H9 (cell line): ENCODE results near the gene RRAD. TPM values are rescaled to one million over a fixed set of nuclear protein-coding genes. Genes with fewer than 3 reads are reported as not detected.

Experiments
- DNase-seq: peaks from one replicate; pipeline ENCODE4 v3.0.0-alpha.2; 2017
- H2AFZ ChIP-seq: one replicate; pipeline ENCODE4 v1.6.1; 2013; ENCODE audit warnings: mild to moderate bottlenecking, low read length, control low read depth, moderate library complexity
- H2AK5ac ChIP-seq: 2 replicates; pipeline ENCODE4 v1.6.1; 2013; ENCODE audit warnings: low read length, control low read depth, mixed read lengths; ENCODE audit not compliant: insufficient read length
- H2BK120ac ChIP-seq: one replicate; pipeline ENCODE4 v1.6.1; 2013; ENCODE audit warnings: low read depth, mild to moderate bottlenecking, low read length, control low read depth, inconsistent platforms; ENCODE audit not compliant: poor library complexity, severe bottlenecking
- H2BK12ac ChIP-seq: 2 replicates; pipeline ENCODE4 v1.6.1; 2013; ENCODE audit warnings: low read length, control low read depth, mixed read lengths, low read depth; ENCODE audit not compliant: insufficient read length
- H2BK15ac ChIP-seq: 2 replicates; pipeline ENCODE4 v1.6.1; 2013; ENCODE audit warnings: low read depth, low read length, control low read depth
- H2BK20ac ChIP-seq: one replicate; pipeline ENCODE4 v1.6.1; 2013; ENCODE audit warnings: low read depth, mild to moderate bottlenecking, low read length, control low read depth, inconsistent platforms; ENCODE audit not compliant: poor library complexity, severe bottlenecking
- H2BK5ac ChIP-seq: 2 replicates; pipeline ENCODE4 v1.6.1; 2013; ENCODE audit warnings: low read length, control low read depth, mixed read lengths; ENCODE audit not compliant: insufficient read length
- H3K14ac ChIP-seq: 2 replicates; pipeline ENCODE4 v1.6.1; 2013; ENCODE audit warnings: low read length, control low read depth; ENCODE audit not compliant: insufficient read depth
- H3K18ac ChIP-seq: 2 replicates; pipeline ENCODE4 v1.6.1; 2013; ENCODE audit warnings: low read depth, mild to moderate bottlenecking, mixed read lengths, low read length, control low read depth; ENCODE audit not compliant: insufficient read length
- H3K23ac ChIP-seq: 2 replicates; pipeline ENCODE4 v1.6.1; 2013; ENCODE audit warnings: low read length, control low read depth, mixed read lengths, low read depth; ENCODE audit not compliant: insufficient read length
- H3K23me2 ChIP-seq: 2 replicates; pipeline ENCODE4 v1.6.1; 2013; ENCODE audit warnings: low read depth, mild to moderate bottlenecking, mixed read lengths, low read length, control low read depth; ENCODE audit not compliant: insufficient read length, poor library complexity, severe bottlenecking
- H3K27ac ChIP-seq: 2 replicates; pipeline ENCODE4 v1.5.1; 2013; ENCODE audit warnings: low read length, control low read depth, mixed read lengths, low read depth; ENCODE audit not compliant: insufficient read length
- H3K27me3 ChIP-seq: 2 replicates; pipeline ENCODE4 v1.6.1; 2013; ENCODE audit warnings: low read length, control low read depth, inconsistent platforms; ENCODE audit not compliant: insufficient read depth
- H3K4ac ChIP-seq: 2 replicates; pipeline ENCODE4 v1.6.1; 2013; ENCODE audit warnings: low read depth, mild to moderate bottlenecking, control low read depth, inconsistent platforms, low read length, moderate library complexity
- H3K4me1 ChIP-seq: 2 replicates; pipeline ENCODE4 v1.6.1; 2013; ENCODE audit warnings: low read length, control low read depth, inconsistent platforms; ENCODE audit not compliant: insufficient read depth
- H3K4me2 ChIP-seq: 2 replicates; pipeline ENCODE4 v1.6.1; 2013; ENCODE audit warnings: low read length, control low read depth, mixed read lengths; ENCODE audit not compliant: insufficient read length, insufficient read depth
- H3K56ac ChIP-seq: 2 replicates; pipeline ENCODE4 v1.6.1; 2013; ENCODE audit warnings: low read depth, mild to moderate bottlenecking, mixed read lengths, low read length, control low read depth; ENCODE audit not compliant: insufficient read length
- H3K79me1 ChIP-seq: 2 replicates; pipeline ENCODE4 v1.6.1; 2013; ENCODE audit warnings: low read depth, mild to moderate bottlenecking, moderate library complexity, low read length, control low read depth, inconsistent platforms; ENCODE audit not compliant: insufficient read depth, poor library complexity, severe bottlenecking
- H3K79me2 ChIP-seq: 2 replicates; pipeline ENCODE4 v1.6.1; 2013; ENCODE audit warnings: low read length, control low read depth, inconsistent platforms; ENCODE audit not compliant: insufficient read depth
- H3K9ac ChIP-seq: 2 replicates; pipeline ENCODE4 v1.6.1; 2013; ENCODE audit warnings: low read length, control low read depth, mixed read lengths; ENCODE audit not compliant: insufficient read length; ENCODE audit errors: extremely low read depth
- H3K9me3 ChIP-seq: one replicate; pipeline ENCODE4 v1.6.1; 2013; ENCODE audit warnings: low read depth, low read length, inconsistent platforms; ENCODE audit not compliant: control insufficient read depth
- H3T11ph ChIP-seq: one replicate; pipeline ENCODE4 v1.6.1; 2013; ENCODE audit warnings: mild to moderate bottlenecking, low read length, control low read depth, inconsistent platforms
- H4K20me1 ChIP-seq: one replicate; pipeline ENCODE4 v1.6.1; 2013; ENCODE audit not compliant: control insufficient read depth, insufficient read length, insufficient read depth
- H4K5ac ChIP-seq: 2 replicates; pipeline ENCODE4 v1.6.1; 2013; ENCODE audit warnings: low read depth, mild to moderate bottlenecking, mixed read lengths, low read length, control low read depth; ENCODE audit not compliant: insufficient read length
- H4K8ac ChIP-seq: replicated peaks from 2 replicates; pipeline ENCODE4 v1.6.1; 2013; ENCODE audit warnings: low read length, control low read depth, mixed read lengths, low read depth; ENCODE audit not compliant: insufficient read length
- H4K91ac ChIP-seq: 2 replicates; pipeline ENCODE4 v1.6.1; 2013; ENCODE audit warnings: low read depth, mild to moderate bottlenecking, moderate library complexity, mixed read lengths, low read length, control low read depth; ENCODE audit not compliant: insufficient read length
- H3K27ac Mint-ChIP-seq, 3 experiments: 2 replicates in 2 of 3; 3 replicates in 1 of 3; pipeline ENCODE4 v1.8.0; 2020 to 2021; ENCODE audit warnings: mixed read lengths in 3 of 3, mild to moderate bottlenecking in 1 of 3, moderate library complexity in 1 of 3
- H3K27me3 Mint-ChIP-seq: 2 replicates; pipeline ENCODE4 v1.8.0; 2021; ENCODE audit warnings: low read depth, mild to moderate bottlenecking, moderate library complexity, mixed read lengths
- H3K36me3 Mint-ChIP-seq, 3 experiments: 2 replicates in 2 of 3; 3 replicates in 1 of 3; pipeline ENCODE4 v1.8.0; 2020 to 2021; ENCODE audit warnings: low read depth in 3 of 3, mixed read lengths in 3 of 3; ENCODE audit not compliant: insufficient read depth in 1 of 3
- H3K4me1 Mint-ChIP-seq, 2 experiments: 2 replicates each; pipeline ENCODE4 v1.8.0; 2020; ENCODE audit warnings: mixed read lengths in 2 of 2
- H3K4me3 Mint-ChIP-seq, 2 experiments: 2 replicates in 1 of 2; 3 replicates in 1 of 2; pipeline ENCODE4 v1.8.0; 2020 to 2021; ENCODE audit warnings: mild to moderate bottlenecking in 2 of 2, mixed read lengths in 2 of 2, moderate library complexity in 1 of 2
- H3K9me3 Mint-ChIP-seq, 2 experiments: 2 replicates in 1 of 2; 3 replicates in 1 of 2; pipeline ENCODE4 v1.8.0; 2020; ENCODE audit warnings: mild to moderate bottlenecking in 2 of 2, mixed read lengths in 2 of 2, moderate library complexity in 1 of 2
- total RNA-seq: library from RNA; stranded (reverse); gene quantifications from 2 replicates; pipeline ENCODE4 v1.2.1, GENCODE V29; 2021
- TF ChIP-seq, protein P1 (sequence below): fragments of 200-600 bp; sonication (generic); conservative IDR thresholded peaks from 3 replicates; pipeline ENCODE4 v1.8.0; 2021; ENCODE audit warnings: antibody characterized with exemption, mild to moderate bottlenecking

The RRAD gene
- total RNA-seq, 1 experiment from 2014 or later = 0.72 TPM

- Histone ChIP-seq H3K9ac (no peak overlapping the region), H3K18ac (no peak overlapping the region), H2AK5ac (no peak overlapping the region), H3K4ac (no peak overlapping the region), H3K4me2 (no peak overlapping the region), H2BK12ac (no peak overlapping the region), H3K23me2 (peaks cover 7% of the 10 kb centered on the region), H4K5ac (no peak overlapping the region), H3K27ac (no peak overlapping the region), H2BK5ac (no peak overlapping the region), H3K4me1 (no peaks in the 10 kb centered on the region), H4K8ac (no peak overlapping the region), H3K56ac (no peak overlapping the region), H3K9me3 (no peaks in the 10 kb centered on the region), H2AFZ (no peak overlapping the region), H3K27me3 (no peaks in the 10 kb centered on the region), H4K91ac (no peak overlapping the region), H3K79me1 (no peaks in the 10 kb centered on the region), H2BK15ac (no peak overlapping the region), H2BK120ac (no peak overlapping the region), H4K20me1 (no peaks in the 10 kb centered on the region), H3T11ph (no peak overlapping the region), H2BK20ac (no peak overlapping the region), H3K23ac (no peak overlapping the region), H3K79me2 (no peaks in the 10 kb centered on the region), H3K14ac (no peak overlapping the region)
- Mint-ChIP-seq H3K27ac (no peak overlapping the region), H3K36me3 (peaks cover 13 to 41% (median 34%) of the 10 kb centered on the region in 3 experiments; a peak in 6 of 7 replicates), H3K4me3 (no peak overlapping the region), H3K4me1 (peaks cover 5 to 11% of the 10 kb centered on the region in 2 experiments), H3K9me3 (no peaks in the 10 kb centered on the region), H3K27me3 (no peaks in the 10 kb centered on the region)
- no peak for DNase-seq
- TF ChIP-seq, protein P1, sequence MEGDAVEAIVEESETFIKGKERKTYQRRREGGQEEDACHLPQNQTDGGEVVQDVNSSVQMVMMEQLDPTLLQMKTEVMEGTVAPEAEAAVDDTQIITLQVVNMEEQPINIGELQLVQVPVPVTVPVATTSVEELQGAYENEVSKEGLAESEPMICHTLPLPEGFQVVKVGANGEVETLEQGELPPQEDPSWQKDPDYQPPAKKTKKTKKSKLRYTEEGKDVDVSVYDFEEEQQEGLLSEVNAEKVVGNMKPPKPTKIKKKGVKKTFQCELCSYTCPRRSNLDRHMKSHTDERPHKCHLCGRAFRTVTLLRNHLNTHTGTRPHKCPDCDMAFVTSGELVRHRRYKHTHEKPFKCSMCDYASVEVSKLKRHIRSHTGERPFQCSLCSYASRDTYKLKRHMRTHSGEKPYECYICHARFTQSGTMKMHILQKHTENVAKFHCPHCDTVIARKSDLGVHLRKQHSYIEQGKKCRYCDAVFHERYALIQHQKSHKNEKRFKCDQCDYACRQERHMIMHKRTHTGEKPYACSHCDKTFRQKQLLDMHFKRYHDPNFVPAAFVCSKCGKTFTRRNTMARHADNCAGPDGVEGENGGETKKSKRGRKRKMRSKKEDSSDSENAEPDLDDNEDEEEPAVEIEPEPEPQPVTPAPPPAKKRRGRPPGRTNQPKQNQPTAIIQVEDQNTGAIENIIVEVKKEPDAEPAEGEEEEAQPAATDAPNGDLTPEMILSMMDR = no peak
These were observed 14.0 kb upstream of the RRAD start for GRCh38 chr16:66939366-66939765.
